ENCODE results near the gene KCNQ1. TPM values are rescaled to one million over a fixed set of nuclear protein-coding genes. Genes with fewer than 3 reads are reported as not detected.

KCNQ1 gene
- total RNA-seq, 1 experiment from 2014 or later = 2.5 TPM

GRCh38 chr11:2408671-2409070 is 36.1 kb upstream of the KCNQ1 start:
- POLR2A ChIA-PET = no interaction called here
- ATAC-seq (no peak), DNase-seq (ENCODE audit: low spot score) (no peak)
- Mint-ChIP-seq H3K36me3 (no peaks in the 10 kb centered on the region), H3K9me3 (no peaks in the 10 kb centered on the region), H3K4me3 (no peak overlapping the region), H3K27me3 (ENCODE audit: low read depth) (no peaks in the 10 kb centered on the region), H3K4me1 (no peaks in the 10 kb centered on the region), H3K27ac (no peak overlapping the region)
- TF ChIP-seq E2F4 (CRISPR knock-in tag; IDR thresholded peaks at IDR 0.05; ENCODE audit: borderline replicate concordance, low read depth) = no peak
- TF ChIP-seq ZNF281 (CRISPR knock-in tag; IDR thresholded peaks at IDR 0.05) = no peak
- no peak for TF ChIP-seq ZNF512 (CRISPR knock-in tag; IDR thresholded peaks at IDR 0.05; ENCODE audit: borderline replicate concordance)
- TF ChIP-seq SMAD3 (CRISPR knock-in tag; IDR thresholded peaks at IDR 0.05; ENCODE audit: borderline replicate concordance) = no peak
- no peak for TF ChIP-seq NFE2L1 (CRISPR knock-in tag; IDR thresholded peaks at IDR 0.05)
- no peak for TF ChIP-seq FOXP1 (CRISPR knock-in tag; IDR thresholded peaks at IDR 0.05; ENCODE audit: borderline replicate concordance)
- no peak for TF ChIP-seq HMGXB4 (CRISPR knock-in tag; IDR thresholded peaks at IDR 0.05)
- TF ChIP-seq ZNF532 (CRISPR knock-in tag; IDR thresholded peaks at IDR 0.05; ENCODE audit: borderline replicate concordance) = no peak
- no peak for TF ChIP-seq STAT6 (CRISPR knock-in tag; conservative IDR thresholded peaks at IDR 0.05; ENCODE audit: low read depth)
- TF ChIP-seq AFF4 (CRISPR knock-in tag; IDR thresholded peaks at IDR 0.05; ENCODE audit: borderline replicate concordance) = no peak
- TF ChIP-seq ZNF232 (CRISPR knock-in tag; IDR thresholded peaks at IDR 0.05) = no peak
- TF ChIP-seq MAX (CRISPR knock-in tag; IDR thresholded peaks at IDR 0.05) = no peak
- TF ChIP-seq ETV6 (CRISPR knock-in tag; IDR thresholded peaks at IDR 0.05) = no peak
- no peak for TF ChIP-seq ATF3 (CRISPR knock-in tag; conservative IDR thresholded peaks at IDR 0.05)
- CTCF ChIA-PET = interaction anchor here (0.5 to 2.7 kb wide), 5 partner anchors 8 to 576 kb away, joined by 3 to 22 read pairs (median 8); partner anchors contain the start of gene TSSC4

All from WTC11 (cell line).